ENCODE results near the gene FOXP1.

DNA sequence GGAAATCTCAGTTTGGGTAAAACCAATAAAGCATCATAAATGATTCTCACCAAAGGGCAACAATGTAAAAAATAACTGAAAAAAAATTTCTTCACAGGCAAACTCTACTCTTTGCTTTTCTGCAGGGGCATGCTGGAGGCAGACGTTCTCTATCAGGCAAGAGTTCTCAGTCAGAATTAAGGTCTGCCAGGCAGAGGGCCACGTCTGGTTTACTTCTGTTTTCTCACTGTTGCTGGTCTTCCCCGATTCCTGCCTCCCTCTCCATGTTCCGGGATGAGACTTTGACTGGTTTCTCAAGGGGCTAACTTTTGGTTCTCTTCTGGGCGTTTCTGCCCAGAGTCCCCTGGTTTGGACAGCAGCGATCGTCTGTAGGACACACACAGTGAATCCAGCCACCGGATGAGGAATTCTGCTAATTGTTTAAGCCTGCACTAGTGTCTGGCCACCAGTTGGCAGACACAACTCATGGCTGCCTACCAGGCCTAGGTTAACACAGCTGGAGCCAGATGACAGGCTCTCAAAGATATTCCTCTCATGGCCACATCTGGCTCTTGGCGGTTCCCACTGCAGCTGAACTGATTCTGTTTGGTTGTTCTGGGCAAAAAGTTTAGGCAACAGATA is 273.1 kb downstream of the FOXP1 start:
- TF ChIP-seq, protein P1, sequence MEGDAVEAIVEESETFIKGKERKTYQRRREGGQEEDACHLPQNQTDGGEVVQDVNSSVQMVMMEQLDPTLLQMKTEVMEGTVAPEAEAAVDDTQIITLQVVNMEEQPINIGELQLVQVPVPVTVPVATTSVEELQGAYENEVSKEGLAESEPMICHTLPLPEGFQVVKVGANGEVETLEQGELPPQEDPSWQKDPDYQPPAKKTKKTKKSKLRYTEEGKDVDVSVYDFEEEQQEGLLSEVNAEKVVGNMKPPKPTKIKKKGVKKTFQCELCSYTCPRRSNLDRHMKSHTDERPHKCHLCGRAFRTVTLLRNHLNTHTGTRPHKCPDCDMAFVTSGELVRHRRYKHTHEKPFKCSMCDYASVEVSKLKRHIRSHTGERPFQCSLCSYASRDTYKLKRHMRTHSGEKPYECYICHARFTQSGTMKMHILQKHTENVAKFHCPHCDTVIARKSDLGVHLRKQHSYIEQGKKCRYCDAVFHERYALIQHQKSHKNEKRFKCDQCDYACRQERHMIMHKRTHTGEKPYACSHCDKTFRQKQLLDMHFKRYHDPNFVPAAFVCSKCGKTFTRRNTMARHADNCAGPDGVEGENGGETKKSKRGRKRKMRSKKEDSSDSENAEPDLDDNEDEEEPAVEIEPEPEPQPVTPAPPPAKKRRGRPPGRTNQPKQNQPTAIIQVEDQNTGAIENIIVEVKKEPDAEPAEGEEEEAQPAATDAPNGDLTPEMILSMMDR (IDR thresholded peaks at IDR 0.05): peak in 1 of 6 experiments; percentile 5
- TF ChIP-seq POLR2A (IDR thresholded peaks at IDR 0.05): no peak
